Measurements from ENCODE around the gene FSTL1. TPM values are rescaled to one million over a fixed set of nuclear protein-coding genes. Genes with fewer than 3 reads are reported as not detected.

The FSTL1 gene
- polyA plus RNA-seq, 1 of the 3 experiments (the other 2 are of a cell fraction), result 329 TPM

DNA sequence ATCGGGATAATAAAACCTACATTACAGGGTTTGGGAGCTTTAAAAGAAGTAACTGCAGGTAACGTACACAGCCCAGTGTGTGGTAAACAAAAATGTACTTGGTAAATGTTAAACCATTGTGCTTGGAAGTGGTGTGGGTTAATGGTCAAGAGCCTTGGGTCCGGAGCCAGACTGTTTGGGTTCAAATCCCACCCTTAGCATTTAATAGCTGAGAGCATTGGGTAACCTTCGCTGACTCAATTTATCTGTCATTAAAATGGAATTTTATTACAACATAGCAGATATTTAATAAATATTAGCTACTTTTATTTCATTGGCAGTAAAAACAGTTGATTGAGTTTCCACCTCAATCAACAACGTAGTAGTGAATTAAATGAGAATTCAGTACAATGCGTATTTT is 1.5 kb downstream of the FSTL1 start:
- peak overlapping the region; percentile 69 to 79; a peak in 3 of 4 replicates for H3K4me3 ChIP-seq (ENCODE audit: low read depth in 2 of 2, low read length in 1 of 2)
- TF ChIP-seq MXI1 (IDR thresholded peaks at IDR 0.05; ENCODE audit: low read depth, low read length) (no peak), IRF3 (IDR thresholded peaks at IDR 0.05; ENCODE audit: low read depth, low read length) (no peak), RCOR1 (IDR thresholded peaks at IDR 0.05; ENCODE audit: low read length) (no peak), MEF2A (IDR thresholded peaks at IDR 0.05; ENCODE audit: borderline replicate concordance, low read depth) (no peak), SMC3 (IDR thresholded peaks at IDR 0.05; ENCODE audit: low read depth, low read length) (no peak), POLR2AphosphoS5 (IDR thresholded peaks at IDR 0.05; ENCODE audit: low read depth, low read length) (no peak), TEAD4 (IDR thresholded peaks at IDR 0.05; ENCODE audit: borderline replicate concordance, insufficient read depth) (no peak), CHD2 (IDR thresholded peaks at IDR 0.05; ENCODE audit: low read length, partially characterized antibody) (no peak), EP300 (IDR thresholded peaks at IDR 0.05; ENCODE audit: borderline replicate concordance in 1 of 2, low read depth in 1 of 2, low read length in 1 of 2) (no peak), JUND (IDR thresholded peaks at IDR 0.05) (no peak), GATA2 (CRISPR knock-in tag; IDR thresholded peaks at IDR 0.05) (no peak)
- POLR2A ChIA-PET, result interaction anchor here (1.0 kb wide), 1 partner anchor 147 kb away, joined by 3 read pairs; the partner anchor contains the start of gene NDUFB4
- peaks cover 20% of the 10 kb centered on the region for H3F3A ChIP-seq (replicated peaks; ENCODE audit: insufficient read depth)
- no peak for DNase-seq
- no peak overlapping the region for H2AFZ ChIP-seq (ENCODE audit: low read depth)
- peaks cover 28 to 36% of the 10 kb centered on the region in 2 experiments for H3K4me1 ChIP-seq (ENCODE audit: control insufficient read depth in 1 of 2, insufficient read depth in 2 of 2, low read depth in 1 of 2, low read length in 1 of 2)
- H3K27ac ChIP-seq (ENCODE audit: low read depth in 2 of 2, low read length in 1 of 2), result peak overlapping the region; percentile 45 to 87; a peak in 3 of 4 replicates
- WGBS (ENCODE audit: low lambda C conversion rate), result 30% methylated on average over 6 of the region's 6 CpGs
- CTCF ChIA-PET, result interaction anchor here (0.7 to 2.2 kb wide), 8 partner anchors 13 to 346 kb away, joined by 3 to 9 read pairs (median 4); no protein-coding TSS in a partner anchor
- H3K27me3 ChIP-seq (ENCODE audit: insufficient read depth), result no peaks in the 10 kb centered on the region
- peaks cover 18 to 49% of the 10 kb centered on the region in 2 experiments for H3K36me3 ChIP-seq (replicated peaks in 1 of 2; ENCODE audit: control insufficient read depth in 1 of 2, insufficient read depth in 2 of 2, low read length in 1 of 2)
- no peaks in the 10 kb centered on the region for H3K9me2 ChIP-seq
- peaks cover 47% of the 10 kb centered on the region for H4K20me1 ChIP-seq (ENCODE audit: insufficient read depth)
- H3K79me2 ChIP-seq (ENCODE audit: insufficient read depth), result peaks cover 66% of the 10 kb centered on the region
- H3K4me2 ChIP-seq, result peak overlapping the region; percentile 93
- peak overlapping the region; percentile 93 for H3K9ac ChIP-seq
- no peaks in the 10 kb centered on the region for H3K9me3 ChIP-seq

GRCh38 chr3:120448756-120449155 is 2.0 kb downstream of the FSTL1 start:
- H3K4me2 ChIP-seq, result peak overlapping the region; percentile 93
- peak overlapping the region; percentile 69 to 79; a peak in 3 of 4 replicates for H3K4me3 ChIP-seq (ENCODE audit: low read depth in 2 of 2, low read length in 1 of 2)
- DNase-seq, result no peak
- peaks cover 20% of the 10 kb centered on the region for H3F3A ChIP-seq (replicated peaks; ENCODE audit: insufficient read depth)
- no peaks in the 10 kb centered on the region for H3K27me3 ChIP-seq (ENCODE audit: insufficient read depth)
- peak overlapping the region; percentile 93 for H3K9ac ChIP-seq
- peaks cover 18 to 54% of the 10 kb centered on the region in 2 experiments for H3K36me3 ChIP-seq (replicated peaks in 1 of 2; ENCODE audit: control insufficient read depth in 1 of 2, insufficient read depth in 2 of 2, low read length in 1 of 2)
- H3K9me2 ChIP-seq, result no peaks in the 10 kb centered on the region
- POLR2A ChIA-PET, result interaction anchor here (0.5 kb wide), 1 partner anchor 119 kb away, joined by 4 read pairs; no protein-coding TSS in a partner anchor
- peaks cover 71% of the 10 kb centered on the region for H3K79me2 ChIP-seq (ENCODE audit: insufficient read depth)
- peaks cover 52% of the 10 kb centered on the region for H4K20me1 ChIP-seq (ENCODE audit: insufficient read depth)
- TF ChIP-seq RCOR1 (IDR thresholded peaks at IDR 0.05; ENCODE audit: low read length), result no peak
- peak; percentile 25; the same call in 1 of the 2 replicates for TF ChIP-seq MAX (IDR thresholded peaks at IDR 0.05; ENCODE audit: low read depth)
- no peak for TF ChIP-seq GATA2 (CRISPR knock-in tag; IDR thresholded peaks at IDR 0.05)
- TF ChIP-seq SIN3A (IDR thresholded peaks at IDR 0.05; ENCODE audit: borderline replicate concordance, low read depth, low read length), result no peak
- TF ChIP-seq, protein P1, sequence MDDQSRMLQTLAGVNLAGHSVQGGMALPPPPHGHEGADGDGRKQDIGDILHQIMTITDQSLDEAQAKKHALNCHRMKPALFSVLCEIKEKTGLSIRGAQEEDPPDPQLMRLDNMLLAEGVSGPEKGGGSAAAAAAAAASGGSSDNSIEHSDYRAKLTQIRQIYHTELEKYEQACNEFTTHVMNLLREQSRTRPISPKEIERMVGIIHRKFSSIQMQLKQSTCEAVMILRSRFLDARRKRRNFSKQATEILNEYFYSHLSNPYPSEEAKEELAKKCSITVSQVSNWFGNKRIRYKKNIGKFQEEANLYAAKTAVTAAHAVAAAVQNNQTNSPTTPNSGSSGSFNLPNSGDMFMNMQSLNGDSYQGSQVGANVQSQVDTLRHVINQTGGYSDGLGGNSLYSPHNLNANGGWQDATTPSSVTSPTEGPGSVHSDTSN (IDR thresholded peaks at IDR 0.05), result peak; percentile 27; the same call in 1 of the 2 replicates
- TF ChIP-seq TCF12 (IDR thresholded peaks at IDR 0.05), result peak; percentile 54; the same call in 1 of the 2 replicates
- no peaks in the 10 kb centered on the region for H3K9me3 ChIP-seq
- H3K27ac ChIP-seq (ENCODE audit: low read depth in 2 of 2, low read length in 1 of 2), result peak overlapping the region; percentile 45 to 87; a peak in 3 of 4 replicates
- H2AFZ ChIP-seq (ENCODE audit: low read depth), result no peak overlapping the region
- peaks cover 28 to 41% of the 10 kb centered on the region in 2 experiments for H3K4me1 ChIP-seq (ENCODE audit: control insufficient read depth in 1 of 2, insufficient read depth in 2 of 2, low read depth in 1 of 2, low read length in 1 of 2)
- CTCF ChIA-PET, result interaction anchor here (0.9 to 1.4 kb wide), 6 partner anchors 12 to 347 kb away, joined by 3 to 9 read pairs (median 4); no protein-coding TSS in a partner anchor
- 36% methylated on average over 2 of the region's 2 CpGs for whole genome bisulfite sequencing (ENCODE audit: low lambda C conversion rate)

All from SK-N-SH (cell line).